DOHH2 (cell line): ENCODE data around the gene FUT4.

Experiments used
- CTCF ChIP-seq: fragments of 200-600 bp; sonication (generic); IDR thresholded peaks from one replicate; pipeline ENCODE4 v1.5.1; 2014; ENCODE audit warnings: antibody characterized with exemption, mild to moderate bottlenecking, low read depth, low read length; ENCODE audit not compliant: poor library complexity, severe bottlenecking
- EZH2phosphoT487 ChIP-seq: fragments of 200-600 bp; sonication (generic); IDR thresholded peaks from 2 replicates; pipeline ENCODE4 v1.6.1; 2017; ENCODE audit warnings: borderline replicate concordance, mild to moderate bottlenecking, antibody characterized with exemption, low read length, moderate library complexity, mixed read lengths

- TF ChIP-seq CTCF (no peak), EZH2phosphoT487 (no peak)
Observed at GRCh38 chr11:94525546-94526324, 18.0 kb upstream of the FUT4 start.
